Uterus (tissue), 4 donors: ENCODE measurements around the gene SMOC2. TPM values are rescaled to one million over a fixed set of nuclear protein-coding genes. Genes with fewer than 3 reads are reported as not detected.

ENCODE experiments used
- DNase-seq, 2 donors: peaks; one replicate each; pipeline ENCODE4 v3.0.0-alpha.2; 2019 to 2020
- H3K27ac ChIP-seq, 2 donors: fragments of 200-600 bp; sonication (generic); 1 replicate in 1 of 2; 2 replicates in 1 of 2; pipeline ENCODE4 v1.5.1; 2016 to 2018
- H3K27me3 ChIP-seq, 2 donors: fragments of 200-600 bp; sonication (generic); one replicate each; pipeline ENCODE4 v1.5.1; 2018 to 2019; ENCODE audit warnings: control low read depth in 1 of 2
- H3K36me3 ChIP-seq, 2 donors: fragments of 200-600 bp; sonication (generic); one replicate each; pipeline ENCODE4 v1.5.1; 2019; ENCODE audit warnings: control low read depth in 1 of 2
- H3K4me1 ChIP-seq, 2 donors: fragments of 200-600 bp; sonication (generic); one replicate each; pipeline ENCODE4 v1.5.1; 2018 to 2019; ENCODE audit warnings: control low read depth in 1 of 2
- H3K4me3 ChIP-seq, 2 donors: fragments of 200-600 bp; sonication (generic); 1 replicate in 1 of 2; 2 replicates in 1 of 2; pipeline ENCODE4 v1.5.1; 2018 to 2019; ENCODE audit warnings: mild to moderate bottlenecking in 1 of 2
- H3K9me3 ChIP-seq, 2 donors: fragments of 200-600 bp; sonication (generic); one replicate each; pipeline ENCODE4 v1.5.1; 2019; ENCODE audit warnings: control low read depth in 1 of 2
- CTCF ChIP-seq, 4 experiments: fragments of 200-600 bp in 2 of 4; fragments of 450-650 bp in 2 of 4; sonication (generic) in 2 of 4; IDR thresholded peaks; one replicate each; pipeline ENCODE4 v1.5.1; 2016 to 2019; ENCODE audit warnings: antibody characterized with exemption in 4 of 4, mild to moderate bottlenecking in 2 of 4, moderate library complexity in 1 of 4
- POLR2A ChIP-seq, 2 donors: fragments of 450-650 bp; IDR thresholded peaks; one replicate each; pipeline ENCODE4 v1.6.1; 2016; ENCODE audit warnings: antibody characterized with exemption in 2 of 2, mild to moderate bottlenecking in 1 of 2, moderate library complexity in 1 of 2
- intact Hi-C: fragments of 100-400 bp; cut with DNase I; formaldehyde crosslinking; loops from one replicate; pipeline ENCODE4 v1.15.1; 2023; ENCODE audit warnings: low total_unique reads
- total RNA-seq, 4 donors: library from RNA; depleted of rRNA in 3 of 4; stranded (reverse); fragments of >200 nt in 3 of 4; gene quantifications; one replicate each; pipeline versions ENCODE4 v1.1.0 to v1.2.4, GENCODE V29; 2014 to 2023
- donor health status: DM: yes; HTN: yes; CAD: no.

Gene SMOC2
- total RNA-seq, 4 donors from 2014 or later = 98.2 to 139 (median 121) TPM

GRCh38 chr6:168538892-168539811 is 98.2 kb downstream of the SMOC2 start:
- Histone ChIP-seq H3K4me3 (no peak overlapping the region), H3K27ac (peak overlapping the region; percentile 73), H3K27me3 (no peaks in the 10 kb centered on the region), H3K4me1 (peaks cover 0 to 6% of the 10 kb centered on the region in 2 donors), H3K9me3 (no peaks in the 10 kb centered on the region), H3K36me3 (no peaks in the 10 kb centered on the region)
- TF ChIP-seq POLR2A (IDR thresholded peaks at IDR 0.05) (no peak), CTCF (IDR thresholded peaks at IDR 0.05) (no peak)
- DNase-seq = no peak
- intact Hi-C loops = loop anchor here (10.0 kb wide), 1 partner anchor 56 kb away; no protein-coding TSS in a partner anchor

- Histone ChIP-seq H3K27me3 (no peaks in the 10 kb centered on the region), H3K4me1 (peaks cover 0 to 6% of the 10 kb centered on the region in 2 donors), H3K9me3 (no peaks in the 10 kb centered on the region), H3K36me3 (no peaks in the 10 kb centered on the region), H3K4me3 (no peak overlapping the region), H3K27ac (peak overlapping the region; percentile 73 to 78)
- intact Hi-C loops = no loop called here
- TF ChIP-seq CTCF (IDR thresholded peaks at IDR 0.05) (no peak), POLR2A (IDR thresholded peaks at IDR 0.05) (no peak)
- DNase-seq = no peak
Measured at GRCh38 chr6:168540713-168541291, 99.8 kb downstream of the SMOC2 start.

GRCh38 chr6:168541307-168541706 is 100.3 kb downstream of the SMOC2 start:
- Histone ChIP-seq H3K4me3 (no peak overlapping the region), H3K36me3 (no peaks in the 10 kb centered on the region), H3K4me1 (peaks cover 0 to 6% of the 10 kb centered on the region in 2 donors), H3K9me3 (no peaks in the 10 kb centered on the region), H3K27ac (peak overlapping the region; percentile 73 to 78), H3K27me3 (no peaks in the 10 kb centered on the region)
- intact Hi-C loops = no loop called here
- no peak for TF ChIP-seq POLR2A (IDR thresholded peaks at IDR 0.05)
- TF ChIP-seq CTCF (IDR thresholded peaks at IDR 0.05) = no peak
- DNase-seq = no peak

- no peak for DNase-seq
- no peaks in the 10 kb centered on the region for H3K9me3 ChIP-seq
- no peak overlapping the region for H3K4me3 ChIP-seq
- peak overlapping the region; percentile 73 to 78 for H3K27ac ChIP-seq
- intact Hi-C loops = no loop called here
- H3K4me1 ChIP-seq = peaks cover 0 to 6% of the 10 kb centered on the region in 2 donors
- TF ChIP-seq CTCF (IDR thresholded peaks at IDR 0.05) (no peak), POLR2A (IDR thresholded peaks at IDR 0.05) (no peak)
- no peaks in the 10 kb centered on the region for H3K36me3 ChIP-seq
- H3K27me3 ChIP-seq = no peaks in the 10 kb centered on the region
Measured at GRCh38 chr6:168542301-168542700, 101.3 kb downstream of the SMOC2 start.

GRCh38 chr6:168545428-168545827 is 104.4 kb downstream of the SMOC2 start:
- Histone ChIP-seq H3K27ac (peak overlapping the region; percentile 69 to 72), H3K27me3 (no peaks in the 10 kb centered on the region), H3K4me3 (no peak overlapping the region), H3K4me1 (peaks cover 0 to 6% of the 10 kb centered on the region in 2 donors), H3K9me3 (no peaks in the 10 kb centered on the region), H3K36me3 (no peaks in the 10 kb centered on the region)
- no peak for TF ChIP-seq CTCF (IDR thresholded peaks at IDR 0.05)
- TF ChIP-seq POLR2A (IDR thresholded peaks at IDR 0.05) = no peak
- no peak for DNase-seq
- intact Hi-C loops = no loop called here
